Fibroblast of mammary gland (primary cell): ENCODE data around the gene SHROOM2.
"Not testable (repeated sequence)": the region's sequence is repeated elsewhere in the genome, so short reads cannot be mapped to it uniquely, and the experiment has no call there.

ENCODE experiments used
- DNase-seq: peaks from one replicate; pipeline ENCODE4 v3.0.0-alpha.2; 2010; ENCODE audit warnings: low read depth
- H3K4me3 ChIP-seq: 2 replicates; pipeline ENCODE4 v1.5.1; 2011; ENCODE audit warnings: low read depth, mild to moderate bottlenecking, low read length, moderate library complexity; ENCODE audit not compliant: control insufficient read depth
- CTCF ChIP-seq: conservative IDR thresholded peaks from 2 replicates; pipeline ENCODE4 v1.5.1; 2011; ENCODE audit warnings: low read depth, low read length, inconsistent platforms; ENCODE audit not compliant: control insufficient read depth, insufficient read depth

Gene SHROOM2

DNA sequence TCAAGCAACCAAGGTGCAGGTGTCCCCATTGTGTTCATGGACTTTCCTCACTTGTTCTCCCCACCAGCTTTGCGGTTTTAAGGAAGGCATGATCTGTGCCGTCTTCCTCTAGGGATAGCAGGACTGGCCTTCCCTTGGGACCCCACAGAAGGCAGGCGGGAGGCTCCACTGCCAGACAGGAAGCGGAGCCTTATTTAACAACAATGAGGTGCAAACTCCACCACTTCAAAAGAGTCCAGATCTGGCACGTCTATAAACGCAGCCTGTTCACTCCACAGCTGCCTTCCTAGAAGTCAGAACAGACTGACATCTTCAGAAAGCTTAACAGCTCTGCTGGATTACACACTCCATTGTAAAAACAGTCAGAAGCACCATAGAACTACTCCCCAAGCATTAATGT, 18.9 kb upstream of the SHROOM2 start:
- H3K4me3 ChIP-seq = no peak overlapping the region
- no peak for DNase-seq
- TF ChIP-seq CTCF = no peak

DNA sequence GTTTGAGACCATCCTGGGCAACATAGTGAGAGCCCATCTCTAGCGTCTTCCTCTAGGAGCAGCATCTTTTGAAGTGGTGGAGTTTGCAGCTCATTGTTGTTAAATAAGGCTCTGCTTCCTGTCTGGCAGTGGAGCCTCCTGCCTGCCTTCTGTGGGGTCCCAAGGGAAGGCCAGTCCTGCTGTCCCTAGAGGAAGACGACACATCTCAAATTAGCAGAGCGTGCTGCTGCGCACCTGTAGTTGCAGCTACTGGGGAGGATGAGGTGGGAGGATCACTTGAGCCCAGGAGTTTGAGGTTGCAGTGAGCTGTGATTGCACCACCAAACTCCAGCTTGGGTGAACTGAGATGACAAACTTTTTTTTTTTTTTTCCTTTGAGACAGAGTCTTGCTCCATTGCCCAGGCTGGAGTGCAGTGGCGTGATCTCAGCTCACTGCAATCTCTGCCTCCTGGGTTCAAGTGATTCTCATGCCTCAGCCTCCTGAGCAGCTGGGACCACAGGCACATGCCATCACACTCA, 17.8 kb upstream of the SHROOM2 start:
- DNase-seq = not testable (repeated sequence)

DNA sequence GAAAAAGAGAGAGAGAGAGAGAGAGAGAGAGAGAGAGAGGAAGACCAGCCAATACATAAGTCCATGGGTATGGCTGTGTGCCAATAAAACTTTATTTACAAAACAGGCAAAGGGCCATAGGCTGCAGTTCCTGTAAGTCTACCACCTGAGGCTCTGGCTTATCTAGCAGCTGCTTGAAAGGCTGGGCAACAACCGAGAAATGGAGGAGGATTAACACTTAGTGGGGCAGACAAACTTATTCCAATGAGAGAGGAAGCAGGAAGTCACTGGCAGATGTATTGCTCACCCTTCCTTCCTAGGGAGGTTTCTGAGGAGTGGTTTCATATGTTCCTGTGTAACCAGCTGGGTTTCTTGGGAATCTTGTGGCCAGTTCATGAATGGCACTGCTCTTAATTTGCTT, 15.9 kb upstream of the SHROOM2 start:
- DNase-seq = peak; percentile 3

More for the DNA sequence above, 17.8 kb upstream of the SHROOM2 start:
- not testable (repeated sequence) for H3K4me3 ChIP-seq

GRCh38 chrX:9772943-9773342, 13.3 kb upstream of the SHROOM2 start:
- H3K4me3 ChIP-seq = no peak overlapping the region
- DNase-seq = no peak
- TF ChIP-seq CTCF = no peak

More for the DNA sequence above, 15.9 kb upstream of the SHROOM2 start:
- H3K4me3 ChIP-seq = no peak overlapping the region
- no peak for TF ChIP-seq CTCF

DNA sequence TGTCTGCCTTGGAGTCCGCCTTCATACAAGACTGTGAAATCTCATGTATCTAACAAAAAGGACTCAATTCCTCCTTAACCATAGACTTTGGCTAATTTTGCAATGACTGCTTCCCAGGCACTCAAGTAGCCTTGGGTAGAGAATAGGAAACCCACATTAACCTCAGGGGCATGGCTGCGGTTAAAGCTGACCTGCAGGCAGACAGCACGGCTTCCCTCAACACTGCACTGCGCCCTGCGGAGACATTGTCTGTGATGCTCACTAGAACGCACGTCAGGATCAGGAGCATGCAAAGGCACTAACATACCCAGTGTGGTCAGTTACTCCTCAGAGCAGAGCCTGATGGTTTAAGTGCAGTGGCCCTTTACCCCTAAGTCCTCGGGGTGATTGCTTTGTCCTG, 10.3 kb upstream of the SHROOM2 start:
- no peak for DNase-seq
- H3K4me3 ChIP-seq = no peak overlapping the region
- TF ChIP-seq CTCF = no peak

GRCh38 chrX:9781941-9782340, 4.3 kb upstream of the SHROOM2 start:
- no peak overlapping the region for H3K4me3 ChIP-seq
- DNase-seq = no peak
- TF ChIP-seq CTCF = no peak

DNA sequence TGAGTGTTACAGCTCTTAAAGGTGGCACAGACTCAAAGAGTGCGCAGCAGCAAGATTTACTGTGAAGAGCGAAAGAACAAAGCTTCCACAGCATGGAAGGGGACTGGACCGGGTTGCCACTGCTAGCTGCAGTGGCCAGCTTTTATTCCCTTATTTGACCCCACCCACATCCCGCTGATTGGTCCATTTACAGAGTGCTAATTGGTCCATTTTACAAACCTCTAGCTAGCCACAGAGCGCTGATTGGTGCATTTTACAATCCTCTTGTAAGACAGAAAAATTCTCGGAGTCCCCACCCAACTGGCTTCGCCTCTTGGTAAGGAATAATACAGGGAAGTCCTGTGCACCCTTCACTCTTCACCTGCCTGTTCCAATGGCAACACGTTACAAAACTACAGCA, 1.9 kb upstream of the SHROOM2 start:
- no peak overlapping the region for H3K4me3 ChIP-seq
- no peak for DNase-seq
- no peak for TF ChIP-seq CTCF
